GM12878 (cell line): ENCODE measurements around the gene SHLD3. TPM values are rescaled to one million over a fixed set of nuclear protein-coding genes. Genes with fewer than 3 reads are reported as not detected.
"Not testable (repeated sequence)": the region's sequence is repeated elsewhere in the genome, so short reads cannot be mapped to it uniquely, and the experiment has no call there.

ENCODE experiments used
- ATAC-seq: fragments of 200-7000 bp; cut with Tn5 transposase; 3 replicates; pipeline ENCODE4 v1.9.1; 2020; ENCODE audit warnings: mild to moderate bottlenecking, moderate library complexity
- BruUV-seq: library from RNA; stranded (reverse); fragments of 400-500 nt; replicated peaks from 2 replicates; lab custom pipeline; 2021; lab: Mats Ljungman, UMichigan
- CTCF ChIA-PET: fragments of 300-600 bp; sonication (Branson Sonifier 250); formaldehyde crosslinking; extraction: SDS; loops from one replicate; lab custom pipeline; 2021; ENCODE audit warnings: inconsistent platforms; lab: Yijun Ruan, JAX
- POLR2A ChIA-PET: fragments of 350-600 bp; formaldehyde crosslinking; extraction: SDS; loops from one replicate; lab custom pipeline; 2021; ENCODE audit warnings: inconsistent platforms; lab: Charles Lee
- RAD21 ChIA-PET: fragments of 300-600 bp; sonication (Branson Sonifier 250); formaldehyde crosslinking; loops from one replicate; lab custom pipeline; 2023; ENCODE audit warnings: antibody characterized with exemption; ENCODE audit not compliant: unreplicated experiment; lab: Charles Lee
- SMC1A ChIA-PET: fragments of 300-600 bp; sonication (Branson Sonifier 250); formaldehyde crosslinking; loops from one replicate; lab custom pipeline; 2023; ENCODE audit not compliant: unreplicated experiment, uncharacterized antibody; lab: Charles Lee
- DNase-seq: peaks from one replicate; pipeline ENCODE4 v3.0.0-alpha.2; 2011; ENCODE audit warnings: low read depth, low spot score
- FAIRE-seq: peaks from 3 replicates; lab custom pipeline; 2011; peaks lifted over from hg19 to GRCh38; lab: Jason Lieb, UNC
- H2AFZ ChIP-seq: 2 replicates; pipeline ENCODE4 v1.6.0; 2011; ENCODE audit warnings: low read depth, low read length, control low read depth; ENCODE audit not compliant: control insufficient read depth
- H3K27ac ChIP-seq: 2 replicates; pipeline ENCODE4 v1.5.1; 2011; ENCODE audit warnings: control low read depth; ENCODE audit not compliant: control insufficient read depth, insufficient read depth
- H3K27me3 ChIP-seq, 2 experiments: replicated peaks in 1 of 2; 2 replicates each; pipeline versions ENCODE4 v1.6.0 to v1.6.1; 2011; ENCODE audit warnings: low read length in 1 of 2; ENCODE audit not compliant: control insufficient read depth in 2 of 2, insufficient read depth in 2 of 2
- H3K36me3 ChIP-seq, 2 experiments: 2 replicates each; pipeline ENCODE4 v1.5.1; 2011; ENCODE audit warnings: low read length in 1 of 2; ENCODE audit not compliant: control insufficient read depth in 2 of 2, insufficient read depth in 2 of 2
- H3K4me1 ChIP-seq: 2 replicates; pipeline ENCODE4 v1.6.1; 2011; ENCODE audit warnings: mild to moderate bottlenecking, low read length, moderate library complexity, mixed read lengths; ENCODE audit not compliant: control insufficient read depth, insufficient read depth
- H3K4me2 ChIP-seq: 2 replicates; pipeline ENCODE4 v1.6.0; 2011; ENCODE audit warnings: control low read depth; ENCODE audit not compliant: control insufficient read depth, insufficient read depth
- H3K4me3 ChIP-seq: fragments of 200-600 bp; sonication (generic); 2 replicates; pipeline ENCODE4 v1.5.1; 2016
- H3K79me2 ChIP-seq: 2 replicates; pipeline ENCODE4 v1.6.0; 2011; ENCODE audit warnings: low read length; ENCODE audit not compliant: control insufficient read depth, insufficient read depth
- H3K9ac ChIP-seq: 2 replicates; pipeline ENCODE4 v1.8.0; 2011; ENCODE audit warnings: low read length, control low read depth, mixed read lengths; ENCODE audit not compliant: control insufficient read depth, insufficient read depth
- H3K9me3 ChIP-seq: replicated peaks from 3 replicates; pipeline ENCODE4 v1.5.1; 2011; ENCODE audit warnings: mild to moderate bottlenecking, low read length; ENCODE audit not compliant: control insufficient read depth, insufficient read depth
- H4K20me1 ChIP-seq: 2 replicates; pipeline ENCODE4 v1.6.0; 2011; ENCODE audit not compliant: control insufficient read depth, insufficient read depth
- IKZF2 ChIP-seq, 2 experiments: fragments of 450-650 bp; IDR thresholded peaks; 2 replicates each; pipeline ENCODE4 v1.6.1; 2017; ENCODE audit warnings: mild to moderate bottlenecking in 2 of 2, moderate library complexity in 2 of 2
- MYC ChIP-seq: IDR thresholded peaks from 2 replicates; pipeline ENCODE4 v1.6.1; 2011; ENCODE audit warnings: mild to moderate bottlenecking, low read length, moderate library complexity, inconsistent platforms; ENCODE audit not compliant: insufficient read depth, insufficient replicate concordance, insufficient read length, severe bottlenecking
- NBN ChIP-seq: fragments of 450-650 bp; IDR thresholded peaks from 2 replicates; pipeline ENCODE4 v1.6.1; 2016
- NFYB ChIP-seq: IDR thresholded peaks from 2 replicates; pipeline ENCODE4 v1.6.1; 2011; ENCODE audit warnings: low read depth, mild to moderate bottlenecking, low read length, improper control_type of control experiment, moderate library complexity; ENCODE audit not compliant: insufficient read depth
- NR2F1 ChIP-seq: fragments of 450-650 bp; conservative IDR thresholded peaks from 2 replicates; pipeline ENCODE4 v1.6.1; 2017; ENCODE audit warnings: mild to moderate bottlenecking
- PBX3 ChIP-seq: IDR thresholded peaks from 2 replicates; pipeline ENCODE4 v1.6.1; 2011; ENCODE audit warnings: mild to moderate bottlenecking, low read depth, low read length, moderate library complexity; ENCODE audit not compliant: insufficient replicate concordance
- SKIL ChIP-seq: fragments of 450-650 bp; IDR thresholded peaks from 2 replicates; pipeline ENCODE4 v1.6.1; 2017; ENCODE audit warnings: mild to moderate bottlenecking, low read depth, inconsistent platforms; ENCODE audit not compliant: poor library complexity, severe bottlenecking
- TAF1 ChIP-seq: IDR thresholded peaks from 2 replicates; pipeline ENCODE4 v1.6.1; 2011; ENCODE audit warnings: mild to moderate bottlenecking, low read depth, low read length, borderline replicate concordance
- WGBS: methylation state at CpG from one replicate; pipeline ENCODE4 v1.1.6; 2016; ENCODE audit warnings: low lambda C conversion rate; ENCODE audit not compliant: insufficient replicate concordance, insufficient coverage; ENCODE audit errors: missing lambda C conversion rate; 5-methylcytosine and 5-hydroxymethylcytosine counted together
- in situ Hi-C: fragments of 300-500 bp; cut with MboI; formaldehyde crosslinking; loops from 9 replicates; pipeline ENCODE4 v1.14.3; 2018; ENCODE audit warnings: mixed read lengths
- intact Hi-C: fragments of 100-400 bp; cut with micrococcal nuclease; formaldehyde crosslinking; loops from one replicate; pipeline ENCODE4 v1.14.2; 2022; ENCODE audit not compliant: unreplicated experiment
- polyA plus RNA-seq, 11 experiments: library from polyadenylated mRNA; depleted of rRNA in 4 of 11; unstranded in 6 of 11; stranded (reverse) in 5 of 11; fragments of >200 nt; fragmentation: Nextera tagmentation in 4 of 11; fragmentation: Illumina TruSeq in 1 of 11; extraction: Ambion mirVana in 4 of 11; extraction: Trizol in 1 of 11; gene quantifications; 1 replicate in 1 of 11; 2 replicates in 10 of 11; pipeline versions ENCODE4 v1.2.1 to v1.2.3, GENCODE V29; 2011 to 2016; ENCODE audit warnings: inconsistent platforms in 2 of 11, missing spikeins in 2 of 11, low read depth in 1 of 11
- total RNA-seq, 4 experiments: library from RNA; depleted of rRNA in 3 of 4; stranded (reverse); fragments of >200 nt in 3 of 4; fragmentation: Illumina TruSeq in 1 of 4; extraction: Trizol in 1 of 4; gene quantifications; 2 replicates each; pipeline versions ENCODE4 v1.2.1 to v1.2.3, GENCODE V29; 2013 to 2021

The SHLD3 gene
- total and polyA plus RNA-seq, 10 of the 15 experiments (the other 5 are each of a cell fraction or from before 2014, with no cell fraction given) = 3.1 to 9.2 (median 5.7) TPM

GRCh38 chr5:65620021-65620420, 4.8 kb upstream of the SHLD3 start:
- POLR2A ChIA-PET = no interaction called here
- Histone ChIP-seq H3K9ac (no peak overlapping the region), H3K4me1 (no peaks in the 10 kb centered on the region), H3K27ac (no peak overlapping the region), H4K20me1 (no peaks in the 10 kb centered on the region), H3K4me2 (no peak overlapping the region), H3K36me3 (no peaks in the 10 kb centered on the region; a peak in 1 of 4 replicates), H3K79me2 (peaks cover 26% of the 10 kb centered on the region), H3K4me3 (no peak overlapping the region), H3K27me3 (no peaks in the 10 kb centered on the region), H3K9me3 (no peaks in the 10 kb centered on the region), H2AFZ (no peak overlapping the region)
- CTCF ChIA-PET = no interaction called here
- DNase-seq (no peak), FAIRE-seq (no peak), ATAC-seq (no peak)
- intact Hi-C loops (no loop called here), in situ Hi-C loops (no loop called here)
- 88% methylated on average over 4 of the region's 4 CpGs for WGBS
- RAD21 ChIA-PET = no interaction called here
- SMC1A ChIA-PET = interaction anchor here (0.6 to 0.9 kb wide), 3 partner anchors 8 to 16 kb away, joined by 3 read pairs; no protein-coding TSS in a partner anchor
- TF ChIP-seq PBX3 (no peak), NFYB (no peak), MYC (no peak), IKZF2 (IDR thresholded peaks at IDR 0.05) (no peak), NBN (no peak), TAF1 (no peak), SKIL (no peak), NR2F1 (no peak)
- BruUV-seq = no TSS peak

- ChIA-PET POLR2A (interaction anchor here (0.5 kb wide), 1 partner anchor 296 kb away, joined by 3 read pairs; no protein-coding TSS in a partner anchor), CTCF (interaction anchor here (0.7 to 1.6 kb wide), 3 partner anchors 11 to 369 kb away, joined by 3 to 5 read pairs (median 4); no protein-coding TSS in a partner anchor)
- H3K4me1 ChIP-seq, DNase-seq, H4K20me1 ChIP-seq, intact Hi-C loops, SMC1A ChIA-PET, H3K36me3 ChIP-seq, H3K27ac ChIP-seq, RAD21 ChIA-PET, H2AFZ ChIP-seq, H3K9ac ChIP-seq, H3K27me3 ChIP-seq, FAIRE-seq, H3K4me3 ChIP-seq, in situ Hi-C loops, H3K9me3 ChIP-seq, ATAC-seq, BruUV-seq: not testable (repeated sequence)
- WGBS = 97% methylated on average over 4 of the region's 4 CpGs
- Histone ChIP-seq H3K4me2 (peak overlapping the region; percentile 38; the same call in 1 of the 2 replicates), H3K79me2 (peaks cover 42% of the 10 kb centered on the region)
Observed at GRCh38 chr5:65621961-65622360, 2.9 kb upstream of the SHLD3 start.
